ENCODE results near the gene SLC26A4.

The SLC26A4 gene

DNA sequence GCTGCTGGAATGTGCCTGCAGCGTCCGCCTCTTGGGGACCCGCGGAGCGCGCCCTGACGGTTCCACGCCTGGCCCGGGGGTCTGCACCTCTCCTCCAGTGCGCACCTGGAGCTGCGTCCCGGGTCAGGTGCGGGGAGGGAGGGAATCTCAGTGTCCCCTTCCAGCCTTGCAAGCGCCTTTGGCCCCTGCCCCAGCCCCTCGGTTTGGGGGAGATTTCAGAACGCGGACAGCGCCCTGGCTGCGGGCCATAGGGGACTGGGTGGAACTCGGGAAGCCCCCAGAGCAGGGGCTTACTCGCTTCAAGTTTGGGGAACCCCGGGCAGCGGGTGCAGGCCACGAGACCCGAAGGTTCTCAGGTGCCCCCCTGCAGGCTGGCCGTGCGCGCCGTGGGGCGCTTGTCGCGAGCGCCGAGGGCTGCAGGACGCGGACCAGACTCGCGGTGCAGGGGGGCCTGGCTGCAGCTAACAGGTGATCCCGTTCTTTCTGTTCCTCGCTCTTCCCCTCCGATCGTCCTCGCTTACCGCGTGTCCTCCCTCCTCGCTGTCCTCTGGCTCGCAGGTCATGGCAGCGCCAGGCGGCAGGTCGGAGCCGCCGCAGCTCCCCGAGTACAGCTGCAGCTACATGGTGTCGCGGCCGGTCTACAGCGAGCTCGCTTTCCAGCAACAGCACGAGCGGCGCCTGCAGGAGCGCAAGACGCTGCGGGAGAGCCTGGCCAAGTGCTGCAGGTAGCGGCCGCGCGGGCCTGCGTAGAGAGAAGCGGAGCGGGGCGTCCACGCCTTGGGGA lies 645 bp downstream of the SLC26A4 start:
- peak; percentile 32 for DNase-seq

DNA sequence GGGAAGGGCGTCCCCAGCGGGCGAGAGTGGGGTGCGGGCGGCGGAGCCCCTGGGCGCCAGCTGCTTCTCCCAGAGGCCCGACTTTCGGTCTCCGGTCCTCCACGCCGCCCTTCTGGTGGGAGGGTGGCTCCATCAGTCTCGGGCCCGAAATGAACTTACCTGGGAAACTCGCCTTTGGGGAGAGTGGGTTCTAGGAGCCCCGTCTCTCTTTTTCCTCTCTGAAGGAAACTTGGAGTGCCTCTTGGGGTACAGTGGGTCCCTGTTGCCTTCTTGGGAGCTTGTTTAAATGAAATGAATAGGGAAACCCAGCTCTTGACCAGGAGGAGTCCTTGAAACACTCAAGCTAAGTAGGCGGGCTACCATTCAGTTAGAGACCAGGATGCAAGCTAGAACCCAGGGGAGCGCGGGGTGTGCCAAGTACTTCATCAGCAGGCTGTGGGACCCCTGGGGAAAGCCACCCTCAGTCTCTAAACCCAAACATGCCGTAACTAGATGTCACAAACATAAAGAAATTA lies 1.3 kb downstream of the SLC26A4 start:
- DNase-seq, result no peak

DNA sequence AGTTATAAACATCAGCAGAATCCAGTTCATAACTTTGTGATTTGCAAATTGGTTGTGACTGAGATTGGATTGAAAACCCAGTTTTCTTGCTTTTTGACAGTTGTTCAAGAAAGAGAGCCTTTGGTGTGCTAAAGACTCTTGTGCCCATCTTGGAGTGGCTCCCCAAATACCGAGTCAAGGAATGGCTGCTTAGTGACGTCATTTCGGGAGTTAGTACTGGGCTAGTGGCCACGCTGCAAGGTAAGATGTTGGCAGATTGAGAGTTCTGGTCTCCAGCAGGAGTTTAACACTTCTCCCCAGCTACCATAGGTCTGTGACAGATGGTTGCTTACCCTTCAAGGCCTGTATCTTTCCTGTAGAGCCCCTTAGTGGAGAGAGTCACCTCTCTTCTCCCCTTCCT lies 2.6 kb downstream of the SLC26A4 start:
- DNase-seq, result no peak

DNA sequence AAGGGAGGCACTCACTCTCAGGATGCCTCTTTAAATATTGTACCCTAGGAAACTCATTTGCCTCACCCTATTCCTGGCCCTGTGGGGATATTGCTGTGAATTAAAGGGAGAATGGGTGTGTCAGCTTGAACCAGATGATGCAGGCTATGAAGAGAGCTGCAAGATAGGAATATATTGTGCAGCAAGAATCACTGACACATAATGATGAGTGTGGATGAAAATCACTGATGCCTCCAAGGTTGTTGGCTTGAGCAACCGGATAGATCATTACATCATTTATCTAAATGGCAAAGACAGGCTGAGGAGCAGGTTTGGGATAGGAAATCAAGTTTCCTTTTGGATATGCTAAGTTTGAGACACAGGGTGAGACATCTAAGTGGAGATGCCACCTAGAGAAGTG lies 6.2 kb downstream of the SLC26A4 start:
- DNase-seq, result no peak

DNA sequence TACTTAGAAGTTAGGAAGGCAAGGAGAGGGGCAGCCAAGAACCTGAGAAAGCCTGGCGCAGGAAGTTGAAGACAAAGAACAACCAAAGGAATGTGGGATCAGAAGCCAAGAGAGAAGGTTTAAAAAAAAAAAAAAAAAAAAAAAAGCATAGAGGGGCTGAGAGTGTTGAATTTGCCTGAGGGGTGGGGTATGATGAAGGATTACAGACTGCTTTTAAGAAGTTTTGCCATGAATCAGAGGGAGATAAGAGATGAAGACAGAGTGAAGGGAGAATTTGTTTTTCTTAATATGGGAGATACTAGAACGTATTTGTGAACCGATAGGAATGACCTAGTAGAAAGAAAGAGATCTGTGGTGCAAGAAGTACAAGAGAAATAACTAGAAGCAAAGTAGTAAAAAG lies 6.7 kb downstream of the SLC26A4 start:
- no peak for DNase-seq

DNA sequence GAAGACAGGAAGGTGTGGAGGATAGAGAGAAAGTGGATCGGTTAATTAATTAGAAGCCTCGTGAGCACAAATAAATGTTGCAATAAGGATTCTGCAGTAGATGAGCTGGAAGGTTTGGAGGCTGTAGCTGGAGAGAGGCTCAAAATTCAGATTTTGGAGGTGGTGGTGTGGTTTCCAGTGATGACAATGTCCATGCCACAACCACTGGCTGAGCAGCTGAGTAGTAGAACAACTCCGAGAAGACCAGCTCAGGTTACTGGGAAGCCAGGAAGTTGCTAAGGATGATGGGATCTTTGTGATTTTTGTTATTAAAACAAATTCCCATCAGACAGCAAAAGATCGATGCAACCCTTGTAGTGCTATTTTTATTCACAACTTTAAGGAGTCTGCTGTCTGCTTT lies 7.7 kb downstream of the SLC26A4 start:
- no peak for DNase-seq

DNA sequence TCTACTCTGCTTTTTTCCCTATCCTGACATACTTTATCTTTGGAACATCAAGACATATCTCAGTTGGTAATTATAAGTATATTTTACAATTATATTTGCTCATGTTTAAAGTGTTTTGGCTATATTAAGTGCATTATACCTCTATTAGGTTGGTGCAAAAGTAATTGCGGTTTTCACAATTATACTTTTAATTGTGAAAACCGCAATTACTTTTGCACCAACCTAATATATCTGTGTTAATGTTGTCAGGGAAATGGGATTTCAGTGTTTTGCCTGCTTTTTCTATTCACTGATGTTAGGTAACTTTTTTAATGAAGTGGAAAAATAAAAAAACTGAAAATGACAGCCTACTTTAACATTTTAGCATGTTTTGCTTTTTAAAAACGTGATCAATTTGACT lies 11.6 kb downstream of the SLC26A4 start:
- no peak for DNase-seq

DNA sequence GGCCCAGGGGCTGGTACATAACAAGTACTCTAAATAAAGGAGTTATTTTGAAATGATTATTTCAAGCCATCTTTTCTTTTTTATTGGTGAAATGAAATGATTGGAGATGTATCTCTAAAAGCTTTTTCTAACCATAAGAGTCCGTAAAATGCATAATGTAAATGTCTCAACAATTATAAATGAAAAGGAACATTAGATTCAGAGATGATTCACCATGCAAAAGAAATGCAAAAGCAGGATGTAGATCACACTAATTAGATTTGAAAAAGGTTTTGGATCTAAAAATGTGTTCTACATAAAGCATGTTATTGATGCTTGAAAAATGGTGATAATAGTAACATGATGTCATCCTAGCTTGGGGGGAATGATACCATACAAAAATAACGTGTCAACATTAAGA lies 15.6 kb downstream of the SLC26A4 start:
- DNase-seq, result no peak

DNA sequence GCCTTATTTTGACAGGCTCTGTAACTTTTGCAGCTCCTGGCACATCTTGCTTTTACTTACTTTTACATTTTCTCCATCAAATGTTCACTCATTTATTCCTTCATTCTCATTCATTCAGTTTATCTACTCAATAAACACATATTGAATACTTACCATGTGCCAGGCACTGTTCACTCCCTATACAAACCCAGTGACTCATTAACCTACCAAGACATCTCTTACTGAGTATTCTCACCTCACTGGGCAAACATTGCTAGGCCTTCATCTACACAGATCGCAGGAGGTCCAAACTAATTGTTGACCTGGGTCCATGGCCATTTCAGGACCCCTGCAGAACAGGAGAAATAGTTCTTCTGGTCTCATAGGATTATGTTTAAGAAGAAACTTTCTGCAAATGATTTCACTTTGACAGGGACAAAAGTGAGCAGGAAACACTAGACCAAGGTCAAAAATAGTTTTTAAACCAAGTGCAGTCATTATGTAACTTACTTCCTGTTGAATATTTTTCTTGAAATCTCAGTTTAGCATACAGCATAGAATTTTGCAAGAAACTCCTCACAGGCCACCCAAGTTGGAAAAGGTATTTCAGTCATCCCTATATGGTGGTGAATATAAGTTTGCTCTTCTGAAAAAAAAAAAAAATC lies 17.6 kb downstream of the SLC26A4 start:
- DNase-seq, result no peak

DNA sequence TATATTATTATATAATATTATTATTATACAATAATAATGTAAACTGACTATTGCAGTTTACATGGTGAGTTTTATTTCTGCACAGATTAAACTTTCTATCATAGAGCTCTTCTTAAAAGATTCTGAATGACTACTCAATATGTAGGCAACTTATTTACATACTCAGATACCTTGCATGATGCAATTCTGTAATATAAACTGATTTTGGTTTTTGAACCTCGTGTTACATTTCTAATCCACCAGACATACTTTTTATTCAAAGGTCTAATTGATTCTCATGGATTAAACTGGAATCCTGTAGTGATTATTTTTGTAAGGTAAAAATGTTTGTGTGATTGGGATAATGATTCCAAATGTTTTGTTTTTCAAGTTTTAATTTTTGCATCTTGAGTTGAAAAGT lies 19.9 kb downstream of the SLC26A4 start:
- DNase-seq, result no peak

DNA sequence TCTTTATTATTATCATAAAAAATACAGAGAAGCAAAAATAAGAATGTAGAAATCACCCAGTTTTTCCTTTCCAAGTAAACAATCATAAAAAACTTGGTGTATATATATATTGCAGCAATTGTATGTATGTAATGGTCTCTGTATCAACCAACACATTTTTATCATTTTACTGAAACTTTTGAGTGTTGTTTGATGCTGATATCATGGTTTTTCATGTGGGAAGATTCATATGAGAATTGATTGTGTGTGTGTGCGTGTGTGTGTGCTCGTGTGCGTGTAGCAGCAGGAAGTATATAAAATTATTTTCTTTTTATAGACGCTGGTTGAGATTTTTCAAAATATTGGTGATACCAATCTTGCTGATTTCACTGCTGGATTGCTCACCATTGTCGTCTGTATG lies 22.3 kb downstream of the SLC26A4 start:
- no peak for DNase-seq

DNA sequence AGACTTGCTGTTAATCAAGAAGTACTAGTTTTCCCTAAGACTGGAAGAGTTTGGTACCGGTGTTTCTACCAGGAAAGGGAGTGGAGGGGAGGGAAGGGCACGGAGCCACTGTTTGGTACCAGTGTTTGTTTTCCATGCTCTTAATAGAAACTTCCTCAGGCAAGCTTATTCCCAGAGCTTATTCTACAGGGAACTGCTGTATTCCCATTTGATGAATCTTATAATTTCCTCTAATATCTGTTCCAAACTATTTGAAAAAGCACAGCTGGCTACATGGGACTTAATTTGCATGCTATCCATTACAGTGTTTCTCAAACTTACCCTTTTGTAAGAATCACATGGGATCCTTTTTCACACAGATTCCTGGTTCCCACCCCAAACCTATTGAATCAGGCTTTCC lies 23.7 kb downstream of the SLC26A4 start:
- no peak for DNase-seq

DNA sequence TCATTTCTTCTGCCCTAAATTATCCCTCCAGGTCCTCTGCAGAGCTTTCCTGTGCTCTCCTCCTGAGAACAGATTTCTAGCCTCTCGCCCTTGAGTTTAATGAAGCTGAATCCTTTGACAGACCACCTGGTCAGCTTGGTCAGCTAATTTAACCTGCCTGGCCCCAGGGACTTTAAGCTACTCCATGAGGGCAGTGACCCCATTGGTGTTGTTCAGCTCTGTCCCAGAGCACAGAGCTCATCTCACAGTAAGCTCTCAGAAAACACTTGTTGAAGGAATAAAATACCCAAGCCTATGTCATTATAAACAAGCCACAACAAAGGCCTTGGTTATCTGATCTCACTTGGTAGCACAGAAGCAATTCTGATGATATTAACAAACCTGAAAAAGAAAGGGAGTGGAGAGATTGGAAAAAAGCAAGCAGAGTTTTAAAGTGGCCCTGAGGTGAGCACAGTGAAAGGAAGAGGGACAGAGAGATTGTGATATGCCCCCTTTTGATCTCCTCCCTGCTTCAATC lies 24.4 kb downstream of the SLC26A4 start:
- DNase-seq, result no peak

DNA sequence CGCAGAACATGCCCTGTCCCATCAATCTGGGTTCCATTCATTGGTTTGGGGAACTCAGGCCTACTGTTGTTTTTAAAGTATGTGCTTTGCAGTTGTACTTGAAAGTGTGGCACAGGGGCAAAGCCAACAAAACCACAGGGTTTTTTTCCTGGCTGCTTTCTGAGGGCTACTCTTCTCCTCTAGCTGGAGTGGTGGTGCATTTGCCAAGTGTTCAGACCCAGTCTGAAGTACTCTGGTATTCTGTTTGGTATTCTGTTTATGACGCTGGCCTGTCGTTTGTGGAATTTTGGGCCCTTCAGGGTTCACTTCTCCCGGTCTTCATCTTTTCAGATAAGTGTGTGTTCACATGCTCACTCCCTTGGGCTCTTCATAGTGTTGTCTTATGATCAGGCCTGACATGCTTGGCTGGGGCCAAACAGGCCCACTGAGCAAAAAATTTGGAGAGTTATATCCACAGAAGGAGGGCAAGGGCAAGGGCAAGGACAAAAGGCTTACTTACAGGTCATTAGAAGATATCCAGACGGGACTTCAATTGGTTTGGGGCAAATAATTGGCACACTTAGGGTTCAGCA lies 26.3 kb downstream of the SLC26A4 start:
- DNase-seq, result no peak

DNA sequence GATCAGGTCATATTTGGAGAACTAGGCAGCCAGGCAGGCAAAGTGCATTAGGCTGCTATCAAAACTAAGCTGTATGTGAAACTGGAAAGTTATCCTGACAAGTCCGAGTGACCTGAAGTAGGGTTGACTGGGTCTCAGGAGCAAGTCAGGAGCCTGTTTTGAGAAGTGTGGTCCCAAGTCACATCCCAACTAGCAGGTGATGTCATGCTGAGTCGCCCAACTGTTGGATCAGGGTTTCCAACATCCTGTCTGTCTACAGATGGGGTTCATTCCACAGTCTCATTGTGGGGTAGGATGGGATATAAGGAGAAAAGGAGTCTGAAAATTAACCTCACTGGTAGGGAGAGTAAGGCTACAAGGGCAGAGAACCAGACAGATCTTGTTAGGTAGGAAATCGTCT lies 27.0 kb downstream of the SLC26A4 start:
- no peak for DNase-seq

DNA sequence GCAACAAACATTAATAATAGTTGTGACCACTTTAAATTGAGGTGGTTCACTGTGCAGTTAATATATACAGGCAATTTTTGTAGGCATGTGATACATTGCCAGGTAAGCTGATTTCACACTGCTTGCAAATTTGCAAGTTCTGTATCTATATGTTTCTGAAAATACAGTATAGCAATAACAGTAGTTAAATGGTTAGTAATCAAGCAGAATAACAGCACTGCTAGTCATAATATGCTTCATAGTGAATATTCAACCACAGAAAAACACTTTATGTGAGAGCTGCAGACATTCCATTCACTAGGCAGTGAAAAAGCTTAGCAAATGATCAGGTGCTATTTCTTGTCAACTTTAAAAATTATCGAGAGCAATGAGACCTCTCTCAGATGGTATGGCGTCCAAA lies 28.9 kb downstream of the SLC26A4 start:
- DNase-seq, result no peak

DNA sequence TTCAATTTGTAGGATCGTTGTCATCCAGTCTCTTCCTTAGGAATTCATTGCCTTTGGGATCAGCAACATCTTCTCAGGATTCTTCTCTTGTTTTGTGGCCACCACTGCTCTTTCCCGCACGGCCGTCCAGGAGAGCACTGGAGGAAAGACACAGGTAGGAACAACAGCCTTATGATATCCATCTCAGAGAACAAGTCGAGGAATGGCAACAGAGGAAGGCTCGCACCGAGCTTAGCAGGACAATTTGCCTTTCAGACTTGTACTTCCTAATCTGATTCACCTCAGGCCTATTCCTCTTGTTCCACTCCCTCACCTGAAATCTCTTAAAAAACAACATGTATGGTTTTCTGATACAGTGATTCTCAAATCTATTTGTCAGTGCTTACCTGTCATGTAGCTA lies 29.5 kb downstream of the SLC26A4 start:
- no peak for DNase-seq

DNA sequence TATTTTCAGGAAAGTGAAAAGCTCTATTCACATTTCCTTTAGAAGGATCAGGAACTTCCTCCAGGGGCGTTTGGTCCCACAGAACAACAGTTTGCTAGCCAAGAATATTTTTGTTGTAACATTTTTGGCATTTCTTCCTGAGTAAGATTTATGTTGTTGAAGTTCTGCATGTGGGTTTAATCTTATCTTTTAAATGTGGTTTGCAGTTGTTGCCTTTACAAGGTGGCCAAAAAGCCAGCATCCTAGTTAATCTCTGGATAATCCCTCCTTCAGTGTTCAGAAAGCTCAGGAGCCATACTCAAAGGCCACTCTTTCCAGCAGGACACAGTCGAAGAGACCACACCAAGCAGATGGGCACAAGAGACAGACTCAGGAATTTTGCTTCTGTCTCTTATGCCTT lies 30.0 kb downstream of the SLC26A4 start:
- DNase-seq, result no peak

DNA sequence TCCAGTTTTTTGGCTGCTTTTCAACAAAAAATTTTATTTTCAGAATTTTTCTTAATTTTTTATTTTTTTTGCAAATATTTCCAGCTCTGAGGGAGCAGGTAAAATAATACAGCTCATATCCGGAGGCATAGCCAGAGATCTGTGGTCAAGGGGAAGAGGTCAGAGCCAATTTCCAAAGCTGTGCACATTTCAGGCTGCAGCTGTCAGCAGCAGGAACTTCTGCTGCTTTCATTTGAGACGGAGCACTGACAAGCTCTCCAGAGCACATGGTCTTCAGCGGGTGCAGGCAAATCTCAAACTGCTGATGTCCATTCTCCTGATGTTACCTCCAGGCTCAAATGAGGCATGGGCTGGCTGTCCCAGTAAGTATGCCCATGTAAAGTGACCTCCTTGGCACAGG lies 31.1 kb downstream of the SLC26A4 start:
- no peak for DNase-seq

DNA sequence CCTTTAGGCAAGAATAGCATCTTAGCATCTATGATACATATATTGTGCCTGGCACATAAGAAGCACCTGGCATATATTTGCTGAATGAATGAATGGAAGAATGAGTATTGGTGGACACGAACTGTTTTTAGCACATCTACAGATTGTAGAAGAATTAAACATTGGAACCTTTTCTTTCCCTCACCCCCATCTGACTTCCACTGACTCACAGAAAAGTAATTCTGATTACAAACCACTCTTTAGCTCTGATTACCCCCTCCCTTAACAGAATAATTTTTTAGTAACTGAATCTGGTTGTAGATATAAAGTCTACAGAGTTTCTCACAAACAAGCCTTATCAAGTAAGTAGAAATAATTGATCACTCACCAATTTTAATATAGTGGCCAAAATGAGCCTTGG lies 31.9 kb downstream of the SLC26A4 start:
- DNase-seq, result no peak

DNA sequence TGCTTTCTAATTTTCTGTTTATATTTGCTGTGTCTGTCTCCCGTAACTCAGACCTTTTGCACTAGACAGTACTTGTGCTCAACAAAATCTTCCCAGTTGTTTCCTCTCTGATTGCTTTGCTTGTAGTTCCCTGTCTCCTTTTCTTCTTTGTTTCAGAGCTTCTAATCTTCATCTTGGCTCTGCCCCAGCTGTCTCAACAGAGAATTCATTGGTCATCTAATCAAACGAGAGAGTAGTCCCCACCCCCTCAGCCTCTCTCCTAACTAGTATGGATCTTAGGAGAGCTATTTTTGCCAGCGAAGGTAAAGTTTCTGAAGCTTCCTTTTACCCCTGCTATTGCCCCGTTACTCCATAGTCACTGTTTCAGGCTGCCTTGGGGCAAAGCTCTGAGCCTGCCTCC lies 32.8 kb downstream of the SLC26A4 start:
- no peak for DNase-seq

DNA sequence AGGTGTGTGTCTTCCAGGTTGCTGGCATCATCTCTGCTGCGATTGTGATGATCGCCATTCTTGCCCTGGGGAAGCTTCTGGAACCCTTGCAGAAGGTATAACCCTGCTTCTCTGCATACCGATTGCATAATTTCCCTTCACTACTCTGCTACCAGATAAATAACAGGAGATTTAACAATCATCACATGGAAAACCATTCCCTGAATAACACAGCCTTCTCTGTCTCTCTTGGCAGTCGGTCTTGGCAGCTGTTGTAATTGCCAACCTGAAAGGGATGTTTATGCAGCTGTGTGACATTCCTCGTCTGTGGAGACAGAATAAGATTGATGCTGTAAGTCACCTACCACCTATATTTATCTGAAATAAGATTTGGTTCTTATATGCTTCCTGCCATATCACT lies 33.8 kb downstream of the SLC26A4 start:
- no peak for DNase-seq

DNA sequence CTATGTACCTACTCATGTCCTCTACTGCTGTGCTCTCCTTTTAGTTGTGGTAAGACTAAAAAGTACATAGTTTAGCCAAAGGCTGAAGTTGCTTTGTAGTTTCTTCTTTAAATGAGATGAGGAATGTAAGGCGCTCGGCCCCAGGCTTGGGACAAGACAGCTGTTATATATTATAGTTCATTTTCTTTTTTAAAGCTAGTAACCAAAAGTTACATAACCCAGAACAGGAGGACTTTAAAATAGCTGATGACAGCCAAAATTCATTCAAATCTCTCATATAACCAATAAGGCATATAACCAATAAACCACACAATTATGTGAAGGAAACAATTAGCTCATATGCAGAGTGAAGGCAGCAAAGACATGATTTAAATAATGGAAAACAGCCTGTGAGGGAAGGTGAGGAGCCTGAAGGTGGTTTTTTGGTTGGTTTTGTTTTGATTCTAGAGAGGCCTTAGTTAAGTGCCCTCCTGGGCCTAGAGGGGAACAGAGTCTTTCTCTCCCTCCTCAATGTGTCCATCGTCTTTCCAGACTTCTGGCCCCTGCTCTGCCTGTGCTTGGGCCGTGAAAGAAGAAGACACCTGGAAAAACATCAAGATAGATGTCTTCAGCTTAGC lies 35.8 kb downstream of the SLC26A4 start:
- no peak for DNase-seq
